GM12878 (cell line): ENCODE data around the gene RAP1A. TPM values are rescaled to one million over a fixed set of nuclear protein-coding genes. Genes with fewer than 3 reads are reported as not detected.

Source experiments
- ATAC-seq: fragments of 200-7000 bp; cut with Tn5 transposase; 3 replicates; pipeline ENCODE4 v1.9.1; 2020; ENCODE audit warnings: mild to moderate bottlenecking, moderate library complexity
- BruUV-seq: library from RNA; stranded (reverse); fragments of 400-500 nt; replicated peaks from 2 replicates; lab custom pipeline; 2021; lab: Mats Ljungman, UMichigan
- CTCF ChIA-PET: fragments of 300-600 bp; sonication (Branson Sonifier 250); formaldehyde crosslinking; extraction: SDS; loops from one replicate; lab custom pipeline; 2021; ENCODE audit warnings: inconsistent platforms; lab: Yijun Ruan, JAX
- POLR2A ChIA-PET: fragments of 350-600 bp; formaldehyde crosslinking; extraction: SDS; loops from one replicate; lab custom pipeline; 2021; ENCODE audit warnings: inconsistent platforms; lab: Charles Lee
- RAD21 ChIA-PET: fragments of 300-600 bp; sonication (Branson Sonifier 250); formaldehyde crosslinking; loops from one replicate; lab custom pipeline; 2023; ENCODE audit warnings: antibody characterized with exemption; ENCODE audit not compliant: unreplicated experiment; lab: Charles Lee
- SMC1A ChIA-PET: fragments of 300-600 bp; sonication (Branson Sonifier 250); formaldehyde crosslinking; loops from one replicate; lab custom pipeline; 2023; ENCODE audit not compliant: unreplicated experiment, uncharacterized antibody; lab: Charles Lee
- DNase-seq: peaks from one replicate; pipeline ENCODE4 v3.0.0-alpha.2; 2011; ENCODE audit warnings: low read depth, low spot score
- FAIRE-seq: peaks from 3 replicates; lab custom pipeline; 2011; peaks lifted over from hg19 to GRCh38; lab: Jason Lieb, UNC
- H2AFZ ChIP-seq: 2 replicates; pipeline ENCODE4 v1.6.0; 2011; ENCODE audit warnings: low read depth, low read length, control low read depth; ENCODE audit not compliant: control insufficient read depth
- H3K27ac ChIP-seq: 2 replicates; pipeline ENCODE4 v1.5.1; 2011; ENCODE audit warnings: control low read depth; ENCODE audit not compliant: control insufficient read depth, insufficient read depth
- H3K27me3 ChIP-seq, 2 experiments: replicated peaks in 1 of 2; 2 replicates each; pipeline versions ENCODE4 v1.6.0 to v1.6.1; 2011; ENCODE audit warnings: low read length in 1 of 2; ENCODE audit not compliant: control insufficient read depth in 2 of 2, insufficient read depth in 2 of 2
- H3K36me3 ChIP-seq, 2 experiments: 2 replicates each; pipeline ENCODE4 v1.5.1; 2011; ENCODE audit warnings: low read length in 1 of 2; ENCODE audit not compliant: control insufficient read depth in 2 of 2, insufficient read depth in 2 of 2
- H3K4me1 ChIP-seq: 2 replicates; pipeline ENCODE4 v1.6.1; 2011; ENCODE audit warnings: mild to moderate bottlenecking, low read length, moderate library complexity, mixed read lengths; ENCODE audit not compliant: control insufficient read depth, insufficient read depth
- H3K4me2 ChIP-seq: 2 replicates; pipeline ENCODE4 v1.6.0; 2011; ENCODE audit warnings: control low read depth; ENCODE audit not compliant: control insufficient read depth, insufficient read depth
- H3K4me3 ChIP-seq: fragments of 200-600 bp; sonication (generic); 2 replicates; pipeline ENCODE4 v1.5.1; 2016
- H3K79me2 ChIP-seq: 2 replicates; pipeline ENCODE4 v1.6.0; 2011; ENCODE audit warnings: low read length; ENCODE audit not compliant: control insufficient read depth, insufficient read depth
- H3K9ac ChIP-seq: 2 replicates; pipeline ENCODE4 v1.8.0; 2011; ENCODE audit warnings: low read length, control low read depth, mixed read lengths; ENCODE audit not compliant: control insufficient read depth, insufficient read depth
- H3K9me3 ChIP-seq: replicated peaks from 3 replicates; pipeline ENCODE4 v1.5.1; 2011; ENCODE audit warnings: mild to moderate bottlenecking, low read length; ENCODE audit not compliant: control insufficient read depth, insufficient read depth
- H4K20me1 ChIP-seq: 2 replicates; pipeline ENCODE4 v1.6.0; 2011; ENCODE audit not compliant: control insufficient read depth, insufficient read depth
- ESRRA ChIP-seq: IDR thresholded peaks from 2 replicates; pipeline ENCODE4 v1.6.1; 2012; ENCODE audit warnings: mild to moderate bottlenecking, low read length, improper control_type of control experiment
- ETV6 ChIP-seq, 2 experiments: fragments of 450-650 bp in 1 of 2; IDR thresholded peaks in 1 of 2; conservative IDR thresholded peaks in 1 of 2; 2 replicates each; pipeline ENCODE4 v1.6.1; 2014; ENCODE audit warnings: antibody characterized with exemption in 1 of 2, borderline replicate concordance in 1 of 2, low read depth in 1 of 2, mild to moderate bottlenecking in 1 of 2, moderate library complexity in 1 of 2
- PML ChIP-seq: IDR thresholded peaks from 2 replicates; pipeline ENCODE4 v1.6.1; 2012; ENCODE audit warnings: low read length, inconsistent platforms
- POLR2A ChIP-seq: IDR thresholded peaks from 2 replicates; pipeline ENCODE4 v1.6.1; 2011; ENCODE audit warnings: low read depth, mild to moderate bottlenecking, low read length
- TBL1XR1 ChIP-seq: IDR thresholded peaks from 2 replicates; pipeline ENCODE4 v1.6.1; 2012; ENCODE audit warnings: low read depth, low read length, improper control_type of control experiment
- WRNIP1 ChIP-seq: IDR thresholded peaks from 2 replicates; pipeline ENCODE4 v1.6.1; 2011; ENCODE audit warnings: low read depth, low read length, improper control_type of control experiment, borderline replicate concordance
- ZBTB40 ChIP-seq: fragments of 450-650 bp; IDR thresholded peaks from 2 replicates; pipeline ENCODE4 v1.6.1; 2016; ENCODE audit warnings: mild to moderate bottlenecking, moderate library complexity, borderline replicate concordance
- ZNF687 ChIP-seq: fragments of 450-650 bp; IDR thresholded peaks from 2 replicates; pipeline ENCODE4 v1.6.1; 2017; ENCODE audit warnings: mild to moderate bottlenecking, moderate library complexity
- ZSCAN29 ChIP-seq: fragments of 450-650 bp; IDR thresholded peaks from 2 replicates; pipeline ENCODE4 v1.6.1; 2017; ENCODE audit warnings: mild to moderate bottlenecking, moderate library complexity
- WGBS: methylation state at CpG from one replicate; pipeline ENCODE4 v1.1.6; 2016; ENCODE audit warnings: low lambda C conversion rate; ENCODE audit not compliant: insufficient replicate concordance, insufficient coverage; ENCODE audit errors: missing lambda C conversion rate; 5-methylcytosine and 5-hydroxymethylcytosine counted together
- in situ Hi-C: fragments of 300-500 bp; cut with MboI; formaldehyde crosslinking; loops from 9 replicates; pipeline ENCODE4 v1.14.3; 2018; ENCODE audit warnings: mixed read lengths
- intact Hi-C: fragments of 100-400 bp; cut with micrococcal nuclease; formaldehyde crosslinking; loops from one replicate; pipeline ENCODE4 v1.14.2; 2022; ENCODE audit not compliant: unreplicated experiment
- polyA plus RNA-seq, 11 experiments: library from polyadenylated mRNA; depleted of rRNA in 4 of 11; unstranded in 6 of 11; stranded (reverse) in 5 of 11; fragments of >200 nt; fragmentation: Nextera tagmentation in 4 of 11; fragmentation: Illumina TruSeq in 1 of 11; extraction: Ambion mirVana in 4 of 11; extraction: Trizol in 1 of 11; gene quantifications; 1 replicate in 1 of 11; 2 replicates in 10 of 11; pipeline versions ENCODE4 v1.2.1 to v1.2.3, GENCODE V29; 2011 to 2016; ENCODE audit warnings: inconsistent platforms in 2 of 11, missing spikeins in 2 of 11, low read depth in 1 of 11
- total RNA-seq, 4 experiments: library from RNA; depleted of rRNA in 3 of 4; stranded (reverse); fragments of >200 nt in 3 of 4; fragmentation: Illumina TruSeq in 1 of 4; extraction: Trizol in 1 of 4; gene quantifications; 2 replicates each; pipeline versions ENCODE4 v1.2.1 to v1.2.3, GENCODE V29; 2013 to 2021

RAP1A gene
- total and polyA plus RNA-seq, 10 of the 15 experiments (the other 5 are each of a cell fraction or from before 2014, with no cell fraction given) = 38.4 to 213 (median 86.0) TPM

- Histone ChIP-seq H3K9me3 (no peaks in the 10 kb centered on the region), H3K27me3 (no peaks in the 10 kb centered on the region), H3K9ac (no peak overlapping the region), H3K36me3 (peaks cover 3 to 8% of the 10 kb centered on the region in 2 experiments), H3K4me1 (no peaks in the 10 kb centered on the region), H3K4me2 (no peak overlapping the region), H3K79me2 (no peaks in the 10 kb centered on the region), H3K27ac (no peak overlapping the region), H2AFZ (no peak overlapping the region), H3K4me3 (no peak overlapping the region), H4K20me1 (no peaks in the 10 kb centered on the region)
- SMC1A ChIA-PET = interaction anchor here (1.2 to 8.8 kb wide), 3 partner anchors 11 to 209 kb away, joined by 3 to 87 read pairs (median 56); no protein-coding TSS in a partner anchor
- ATAC-seq (no peak), DNase-seq (no peak), FAIRE-seq (no peak)
- 100% methylated on average over 2 of the region's 2 CpGs for WGBS
- TF ChIP-seq ESRRA (no peak), PML (peak; percentile 46; the same call in 1 of the 2 replicates)
- CTCF ChIA-PET = interaction anchor here (5.4 to 8.0 kb wide), 2 partner anchors 16 to 24 kb away, joined by 101 to 135 read pairs; partner anchors contain the start of gene INKA2
- intact Hi-C loops = no loop called here
- RAD21 ChIA-PET = interaction anchor here (1.3 kb wide), 1 partner anchor 210 kb away, joined by 4 read pairs; no protein-coding TSS in a partner anchor
- POLR2A ChIA-PET = no interaction called here
- in situ Hi-C loops = no loop called here
- no TSS peak for BruUV-seq
Observed at GRCh38 chr1:111717450-111717849, 97.9 kb downstream of the RAP1A start.

- no peak overlapping the region for H2AFZ ChIP-seq
- ATAC-seq = no peak
- no peaks in the 10 kb centered on the region for H3K9me3 ChIP-seq
- H3K27ac ChIP-seq = no peak overlapping the region
- DNase-seq = no peak
- ChIA-PET SMC1A (interaction anchor here (0.7 kb wide), 1 partner anchor 207 kb away, joined by 4 read pairs; no protein-coding TSS in a partner anchor), RAD21 (no interaction called here), POLR2A (no interaction called here), CTCF (no interaction called here)
- H3K36me3 ChIP-seq = peaks cover 3 to 8% of the 10 kb centered on the region in 2 experiments
- H3K79me2 ChIP-seq = no peaks in the 10 kb centered on the region
- in situ Hi-C loops = no loop called here
- H3K9ac ChIP-seq = no peak overlapping the region
- FAIRE-seq = no peak
- WGBS = 98% methylated on average over 5 of the region's 5 CpGs
- H3K4me1 ChIP-seq = no peaks in the 10 kb centered on the region
- H3K4me3 ChIP-seq = no peak overlapping the region
- BruUV-seq = no TSS peak
- H3K27me3 ChIP-seq = no peaks in the 10 kb centered on the region
- no peaks in the 10 kb centered on the region for H4K20me1 ChIP-seq
- intact Hi-C loops = no loop called here
- no peak overlapping the region for H3K4me2 ChIP-seq
- TF ChIP-seq POLR2A (peak; percentile 68), WRNIP1 (no peak), ETV6 (conservative IDR thresholded peaks at IDR 0.05 in 1 of 2, IDR thresholded peaks at IDR 0.05 in 1 of 2; ENCODE audit: borderline replicate concordance in 1 of 2, low read depth in 1 of 2) (no peak), ZSCAN29 (no peak), ZBTB40 (no peak), TBL1XR1 (no peak), ZNF687 (no peak)
Observed at GRCh38 chr1:111719135-111719534, 99.5 kb downstream of the RAP1A start.
